ENCODE results near the gene KCNQ5.

DNA sequence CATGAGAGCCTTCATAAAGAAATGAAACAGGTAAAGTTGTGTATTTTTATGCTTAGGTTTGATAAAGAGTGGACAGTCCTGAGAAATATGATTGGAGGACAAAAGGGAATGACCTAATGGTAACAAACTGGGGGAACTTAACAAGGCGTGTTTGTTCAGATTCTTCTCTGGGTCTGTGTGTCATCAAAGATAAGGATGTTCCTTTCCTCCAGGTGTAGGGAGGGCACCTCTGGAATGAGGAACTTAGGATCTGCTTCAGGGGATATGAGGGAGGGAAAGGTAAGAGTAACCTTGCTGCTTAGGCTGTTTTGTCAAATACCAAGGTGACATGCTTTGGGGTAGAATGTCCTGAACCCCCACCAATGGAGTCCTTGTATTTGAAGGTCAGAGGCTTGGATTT is 291.9 kb downstream of the KCNQ5 start:
- TF ChIP-seq POLR2A (IDR thresholded peaks at IDR 0.05): no peak
- TF ChIP-seq, protein P1, sequence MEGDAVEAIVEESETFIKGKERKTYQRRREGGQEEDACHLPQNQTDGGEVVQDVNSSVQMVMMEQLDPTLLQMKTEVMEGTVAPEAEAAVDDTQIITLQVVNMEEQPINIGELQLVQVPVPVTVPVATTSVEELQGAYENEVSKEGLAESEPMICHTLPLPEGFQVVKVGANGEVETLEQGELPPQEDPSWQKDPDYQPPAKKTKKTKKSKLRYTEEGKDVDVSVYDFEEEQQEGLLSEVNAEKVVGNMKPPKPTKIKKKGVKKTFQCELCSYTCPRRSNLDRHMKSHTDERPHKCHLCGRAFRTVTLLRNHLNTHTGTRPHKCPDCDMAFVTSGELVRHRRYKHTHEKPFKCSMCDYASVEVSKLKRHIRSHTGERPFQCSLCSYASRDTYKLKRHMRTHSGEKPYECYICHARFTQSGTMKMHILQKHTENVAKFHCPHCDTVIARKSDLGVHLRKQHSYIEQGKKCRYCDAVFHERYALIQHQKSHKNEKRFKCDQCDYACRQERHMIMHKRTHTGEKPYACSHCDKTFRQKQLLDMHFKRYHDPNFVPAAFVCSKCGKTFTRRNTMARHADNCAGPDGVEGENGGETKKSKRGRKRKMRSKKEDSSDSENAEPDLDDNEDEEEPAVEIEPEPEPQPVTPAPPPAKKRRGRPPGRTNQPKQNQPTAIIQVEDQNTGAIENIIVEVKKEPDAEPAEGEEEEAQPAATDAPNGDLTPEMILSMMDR (IDR thresholded peaks at IDR 0.05): no peak
